GM06990 (cell line): ENCODE measurements around the gene OR2S2.

Experiments
- DNase-seq: peaks from one replicate; pipeline ENCODE4 v3.0.0-alpha.2; 2011; ENCODE audit not compliant: insufficient read length; ENCODE audit errors: extremely low read depth
- H3K27me3 ChIP-seq: replicated peaks from 2 replicates; pipeline ENCODE4 v1.6.0; 2011; ENCODE audit warnings: low read length; ENCODE audit not compliant: control insufficient read depth, insufficient read depth
- H3K36me3 ChIP-seq: 2 replicates; pipeline ENCODE4 v1.5.1; 2011; ENCODE audit warnings: low read length; ENCODE audit not compliant: control insufficient read depth, insufficient read depth
- H3K4me3 ChIP-seq: replicated peaks from 2 replicates; pipeline ENCODE4 v1.5.1; 2011; ENCODE audit warnings: low read depth, mild to moderate bottlenecking, control low read depth, low read length
- CTCF ChIP-seq: IDR thresholded peaks from 2 replicates; pipeline ENCODE4 v1.5.1; 2011; ENCODE audit warnings: low read length, control low read depth, mild to moderate bottlenecking, inconsistent platforms; ENCODE audit not compliant: insufficient read depth, poor library complexity, severe bottlenecking

OR2S2 gene

DNA sequence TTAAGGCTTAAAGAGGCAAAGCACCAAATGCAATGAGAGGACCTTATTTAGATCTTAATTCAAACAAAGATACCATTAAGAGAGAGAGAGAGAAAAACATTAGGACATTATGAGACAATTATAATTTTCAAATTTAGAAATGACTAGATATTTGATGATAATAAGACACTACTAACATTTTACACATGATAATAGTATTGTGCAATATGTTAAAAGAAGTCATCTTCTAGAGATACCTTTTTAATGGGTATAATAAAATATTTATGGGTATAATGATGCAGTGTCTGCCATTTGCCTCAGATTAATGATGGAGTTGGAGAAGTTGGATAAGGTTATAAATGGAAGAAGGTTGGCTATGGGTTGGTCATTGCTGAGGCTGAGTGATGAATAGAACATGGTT lies 27.4 kb downstream of the OR2S2 start:
- DNase-seq, result no peak
- Histone ChIP-seq H3K27me3 (peaks cover 1% of the 10 kb centered on the region), H3K4me3 (no peak overlapping the region), H3K36me3 (no peaks in the 10 kb centered on the region)
- no peak for TF ChIP-seq CTCF

- no peak for DNase-seq
- Histone ChIP-seq H3K27me3 (peaks cover 1% of the 10 kb centered on the region), H3K36me3 (no peaks in the 10 kb centered on the region), H3K4me3 (no peak overlapping the region)
- no peak for TF ChIP-seq CTCF
Observed at GRCh38 chr9:35929453-35929718, 28.6 kb downstream of the OR2S2 start.

DNA sequence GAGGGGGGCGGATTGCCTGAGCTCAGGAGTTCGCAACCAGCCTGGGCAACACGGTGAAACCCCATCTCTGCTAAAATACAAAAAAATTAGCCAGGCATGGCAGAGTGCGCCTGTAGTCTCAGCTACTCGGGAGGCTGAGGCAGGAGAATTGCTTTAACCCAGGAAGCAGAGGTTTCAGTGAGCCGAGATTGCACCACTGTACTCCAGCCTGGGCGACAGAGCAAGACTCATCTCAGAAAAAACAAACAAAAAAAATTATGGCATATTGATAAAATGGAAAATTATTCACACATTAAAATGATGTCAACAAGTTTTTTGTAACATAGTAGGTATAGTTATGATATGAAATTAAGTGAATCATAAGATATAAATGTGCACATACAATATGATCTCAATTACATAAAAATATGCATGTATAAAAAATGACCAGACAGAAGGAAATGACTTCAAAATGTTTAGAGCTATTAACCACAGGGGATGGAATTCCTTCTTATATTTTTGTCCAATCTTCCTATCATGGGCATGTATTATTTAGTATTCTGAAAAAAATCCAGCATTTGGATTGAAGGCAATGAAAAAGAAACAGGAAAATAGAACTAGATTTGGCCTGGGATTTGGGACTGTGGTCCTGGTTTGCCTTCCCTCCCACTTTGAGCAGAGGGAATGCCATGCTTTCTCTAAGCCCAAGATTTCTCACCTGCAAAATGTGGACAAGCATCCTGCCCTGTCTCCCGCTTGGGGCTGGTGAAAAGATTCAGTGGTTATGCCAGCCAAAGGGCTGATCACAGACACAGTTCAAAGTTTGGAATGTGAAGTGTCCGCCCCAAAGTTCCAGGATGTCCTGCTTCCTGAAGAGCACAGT lies 29.1 kb downstream of the OR2S2 start:
- no peak for TF ChIP-seq CTCF
- H3K4me3 ChIP-seq, result no peak overlapping the region
- H3K27me3 ChIP-seq, result peaks cover 1% of the 10 kb centered on the region
- H3K36me3 ChIP-seq, result no peaks in the 10 kb centered on the region
- no peak for DNase-seq

- no peak for DNase-seq
- H3K4me3 ChIP-seq, result no peak overlapping the region
- no peak for TF ChIP-seq CTCF
Observed at GRCh38 chr9:35923927-35924763, 33.8 kb downstream of the OR2S2 start.

DNA sequence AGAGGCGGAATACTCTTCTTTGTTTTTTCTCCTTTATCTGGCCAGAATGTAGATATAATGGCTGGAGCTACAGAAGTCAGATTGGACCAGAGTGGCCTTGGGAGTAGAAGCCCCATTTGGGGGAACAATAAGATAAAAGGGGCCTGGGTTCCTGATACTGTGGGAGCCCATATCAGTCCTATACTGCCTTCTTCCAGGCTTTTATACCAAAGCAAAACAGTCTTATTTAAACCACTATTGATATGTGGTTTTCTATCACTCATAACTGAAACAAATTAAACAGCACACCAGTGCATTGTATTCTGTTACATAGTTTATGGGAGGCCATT lies 34.4 kb downstream of the OR2S2 start:
- H3K27me3 ChIP-seq, result peaks cover 1% of the 10 kb centered on the region; the same call in 1 of the 2 replicates
- no peaks in the 10 kb centered on the region for H3K36me3 ChIP-seq
- no peak for TF ChIP-seq CTCF
- H3K4me3 ChIP-seq, result no peak overlapping the region
- DNase-seq, result no peak

More at GRCh38 chr9:35923927-35924763, 33.8 kb downstream of the OR2S2 start:
- Histone ChIP-seq H3K36me3 (no peaks in the 10 kb centered on the region), H3K27me3 (peaks cover 1% of the 10 kb centered on the region; the same call in 1 of the 2 replicates)
